ENCODE data around the gene TPCN1. TPM values are rescaled to one million over a fixed set of nuclear protein-coding genes. Genes with fewer than 3 reads are reported as not detected.

The TPCN1 gene
- total RNA-seq, 1 donor from 2014 or later = 27.9 TPM

DNA sequence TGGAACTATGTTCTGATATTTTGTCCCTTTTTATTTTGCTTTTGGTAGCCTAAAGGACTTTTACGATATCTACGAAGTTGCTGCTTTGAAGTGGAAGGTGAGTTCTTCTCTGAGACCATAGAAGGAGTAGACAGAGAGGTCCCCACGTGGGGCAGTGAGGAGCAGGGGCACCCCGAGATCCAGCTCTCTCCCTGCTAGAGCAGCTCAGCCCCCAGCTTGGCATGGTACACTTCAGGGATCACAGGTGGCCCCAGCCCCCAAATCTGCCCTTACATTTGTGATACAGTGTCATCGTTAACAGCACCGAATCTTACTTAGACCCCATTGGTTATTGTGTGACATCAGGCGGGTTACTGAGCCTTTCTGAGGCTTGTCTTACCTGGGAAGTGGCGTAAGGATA is 56.9 kb downstream of the TPCN1 start:
- TF ChIP-seq, protein P1, sequence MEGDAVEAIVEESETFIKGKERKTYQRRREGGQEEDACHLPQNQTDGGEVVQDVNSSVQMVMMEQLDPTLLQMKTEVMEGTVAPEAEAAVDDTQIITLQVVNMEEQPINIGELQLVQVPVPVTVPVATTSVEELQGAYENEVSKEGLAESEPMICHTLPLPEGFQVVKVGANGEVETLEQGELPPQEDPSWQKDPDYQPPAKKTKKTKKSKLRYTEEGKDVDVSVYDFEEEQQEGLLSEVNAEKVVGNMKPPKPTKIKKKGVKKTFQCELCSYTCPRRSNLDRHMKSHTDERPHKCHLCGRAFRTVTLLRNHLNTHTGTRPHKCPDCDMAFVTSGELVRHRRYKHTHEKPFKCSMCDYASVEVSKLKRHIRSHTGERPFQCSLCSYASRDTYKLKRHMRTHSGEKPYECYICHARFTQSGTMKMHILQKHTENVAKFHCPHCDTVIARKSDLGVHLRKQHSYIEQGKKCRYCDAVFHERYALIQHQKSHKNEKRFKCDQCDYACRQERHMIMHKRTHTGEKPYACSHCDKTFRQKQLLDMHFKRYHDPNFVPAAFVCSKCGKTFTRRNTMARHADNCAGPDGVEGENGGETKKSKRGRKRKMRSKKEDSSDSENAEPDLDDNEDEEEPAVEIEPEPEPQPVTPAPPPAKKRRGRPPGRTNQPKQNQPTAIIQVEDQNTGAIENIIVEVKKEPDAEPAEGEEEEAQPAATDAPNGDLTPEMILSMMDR (IDR thresholded peaks at IDR 0.05; ENCODE audit: insufficient read depth, low read depth, low read length) = no peak
- no peak for TF ChIP-seq EZH2 (IDR thresholded peaks at IDR 0.05; ENCODE audit: insufficient read depth, low read length)
- no peak for DNase-seq (ENCODE audit: low read depth)

DNA sequence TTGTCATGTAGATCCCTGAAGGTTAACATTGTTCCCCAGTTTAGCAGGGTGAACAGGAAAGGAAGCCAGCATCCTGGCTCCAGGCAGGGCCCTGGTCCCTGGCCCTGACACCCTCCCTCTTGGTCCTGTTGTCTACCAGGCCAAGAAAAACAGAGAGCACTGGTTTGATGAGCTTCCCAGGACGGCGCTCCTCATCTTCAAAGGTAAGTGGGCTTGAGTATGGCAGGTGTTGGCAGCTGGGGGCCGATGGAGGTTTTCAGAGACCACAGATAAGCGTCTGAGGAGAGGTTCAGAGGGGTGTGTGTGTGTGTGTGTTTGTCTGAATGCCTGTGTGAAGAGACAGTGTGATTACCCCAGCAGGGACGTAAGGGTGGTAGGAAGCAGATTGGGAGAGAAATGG is 57.4 kb downstream of the TPCN1 start:
- Mint-ChIP-seq H3K9me3 (ENCODE audit: unreplicated experiment) (no peaks in the 10 kb centered on the region), H3K36me3 (ENCODE audit: low read depth, unreplicated experiment) (peaks cover 25% of the 10 kb centered on the region), H3K4me3 (ENCODE audit: unreplicated experiment) (no peak overlapping the region), H3K4me1 (ENCODE audit: low read depth, unreplicated experiment) (peaks cover 8% of the 10 kb centered on the region), H3K27ac (ENCODE audit: unreplicated experiment) (no peak overlapping the region), H3K27me3 (ENCODE audit: low read depth, unreplicated experiment) (no peaks in the 10 kb centered on the region)
- no peak for FAIRE-seq
- no peak for DNase-seq (ENCODE audit: low read depth)
- Histone ChIP-seq H3K4me1 (ENCODE audit: insufficient read depth, low read length) (no peaks in the 10 kb centered on the region), H3K27ac (ENCODE audit: low read depth, low read length) (no peak overlapping the region), H3K36me3 (ENCODE audit: insufficient read depth, low read length) (no peaks in the 10 kb centered on the region), H3K9me3 (ENCODE audit: insufficient read depth, low read depth, low read length) (no peaks in the 10 kb centered on the region), H3K4me2 (ENCODE audit: low read length) (no peak overlapping the region), H3K9ac (ENCODE audit: low read length) (no peak overlapping the region), H4K20me1 (ENCODE audit: insufficient read depth, low read length) (no peaks in the 10 kb centered on the region), H3K79me2 (ENCODE audit: insufficient read depth, low read length) (no peaks in the 10 kb centered on the region), H3K4me3 (ENCODE audit: insufficient read depth, low read depth, low read length) (no peak overlapping the region), H2AFZ (ENCODE audit: low read depth, low read length) (no peak overlapping the region), H3K27me3 (ENCODE audit: insufficient read depth, low read length) (no peaks in the 10 kb centered on the region)
- TF ChIP-seq, protein P1 (IDR thresholded peaks at IDR 0.05; ENCODE audit: insufficient read depth, low read depth, low read length) = no peak
- TF ChIP-seq EZH2 (IDR thresholded peaks at IDR 0.05; ENCODE audit: insufficient read depth, low read length) = no peak

More for the DNA sequence above, 56.9 kb downstream of the TPCN1 start:
- no peak for FAIRE-seq
- no peaks in the 10 kb centered on the region for H3K36me3 ChIP-seq (ENCODE audit: insufficient read depth, low read length)
- H3K4me1 ChIP-seq (ENCODE audit: insufficient read depth, low read length) = no peaks in the 10 kb centered on the region
- no peak overlapping the region for H2AFZ ChIP-seq (ENCODE audit: low read depth, low read length)
- H3K4me3 ChIP-seq (ENCODE audit: insufficient read depth, low read depth, low read length) = no peak overlapping the region
- no peaks in the 10 kb centered on the region for H3K79me2 ChIP-seq (ENCODE audit: insufficient read depth, low read length)
- Mint-ChIP-seq H3K27me3 (ENCODE audit: low read depth, unreplicated experiment) (no peaks in the 10 kb centered on the region), H3K4me3 (ENCODE audit: unreplicated experiment) (no peak overlapping the region), H3K27ac (ENCODE audit: unreplicated experiment) (no peak overlapping the region), H3K9me3 (ENCODE audit: unreplicated experiment) (no peaks in the 10 kb centered on the region), H3K36me3 (ENCODE audit: low read depth, unreplicated experiment) (peaks cover 25% of the 10 kb centered on the region), H3K4me1 (ENCODE audit: low read depth, unreplicated experiment) (peaks cover 8% of the 10 kb centered on the region)
- H3K4me2 ChIP-seq (ENCODE audit: low read length) = no peak overlapping the region
- no peak overlapping the region for H3K27ac ChIP-seq (ENCODE audit: low read depth, low read length)
- H3K27me3 ChIP-seq (ENCODE audit: insufficient read depth, low read length) = no peaks in the 10 kb centered on the region
- no peaks in the 10 kb centered on the region for H4K20me1 ChIP-seq (ENCODE audit: insufficient read depth, low read length)
- H3K9ac ChIP-seq (ENCODE audit: low read length) = no peak overlapping the region
- no peaks in the 10 kb centered on the region for H3K9me3 ChIP-seq (ENCODE audit: insufficient read depth, low read depth, low read length)

DNA sequence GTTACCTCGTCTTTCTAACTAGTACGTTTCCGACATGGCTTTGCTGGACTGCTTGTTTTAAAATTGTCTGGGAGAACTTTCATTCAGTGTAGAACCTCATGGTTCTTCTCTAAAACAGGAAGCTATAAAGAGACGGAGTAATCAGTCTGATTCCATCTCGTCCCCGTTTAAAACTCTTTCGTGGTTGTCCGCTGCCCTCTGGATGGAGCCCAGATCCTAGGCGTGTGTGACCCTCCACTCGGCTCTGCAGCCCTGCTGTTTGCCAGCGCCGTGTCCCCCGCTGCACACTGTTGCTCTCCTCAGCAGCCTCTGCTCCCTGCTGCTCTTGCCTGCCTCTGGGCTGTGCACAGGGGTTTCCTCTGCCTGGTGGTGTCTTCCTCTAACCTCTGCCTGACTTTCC is 63.5 kb downstream of the TPCN1 start:
- H3K9ac ChIP-seq (ENCODE audit: low read length) = no peak overlapping the region
- Mint-ChIP-seq H3K4me3 (ENCODE audit: unreplicated experiment) (no peak overlapping the region), H3K27ac (ENCODE audit: unreplicated experiment) (no peak overlapping the region), H3K9me3 (ENCODE audit: unreplicated experiment) (no peaks in the 10 kb centered on the region), H3K36me3 (ENCODE audit: low read depth, unreplicated experiment) (peaks cover 23% of the 10 kb centered on the region), H3K4me1 (ENCODE audit: low read depth, unreplicated experiment) (peaks cover 3% of the 10 kb centered on the region), H3K27me3 (ENCODE audit: low read depth, unreplicated experiment) (no peaks in the 10 kb centered on the region)
- no peak overlapping the region for H2AFZ ChIP-seq (ENCODE audit: low read depth, low read length)
- no peaks in the 10 kb centered on the region for H3K4me1 ChIP-seq (ENCODE audit: insufficient read depth, low read length)
- H3K36me3 ChIP-seq (ENCODE audit: insufficient read depth, low read length) = no peaks in the 10 kb centered on the region
- H4K20me1 ChIP-seq (ENCODE audit: insufficient read depth, low read length) = no peaks in the 10 kb centered on the region
- TF ChIP-seq, protein P1 (IDR thresholded peaks at IDR 0.05; ENCODE audit: insufficient read depth, low read depth, low read length) = no peak
- no peak for TF ChIP-seq EZH2 (IDR thresholded peaks at IDR 0.05; ENCODE audit: insufficient read depth, low read length)
- H3K9me3 ChIP-seq (ENCODE audit: insufficient read depth, low read depth, low read length) = no peaks in the 10 kb centered on the region
- H3K27ac ChIP-seq (ENCODE audit: low read depth, low read length) = no peak overlapping the region
- DNase-seq (ENCODE audit: low read depth) = no peak
- no peaks in the 10 kb centered on the region for H3K27me3 ChIP-seq (ENCODE audit: insufficient read depth, low read length)
- H3K4me2 ChIP-seq (ENCODE audit: low read length) = no peak overlapping the region
- H3K79me2 ChIP-seq (ENCODE audit: insufficient read depth, low read length) = no peaks in the 10 kb centered on the region
- H3K4me3 ChIP-seq (ENCODE audit: insufficient read depth, low read depth, low read length) = no peak overlapping the region
- no peak for FAIRE-seq
